ENCODE measurements around the gene RAP1B. TPM values are rescaled to one million over a fixed set of nuclear protein-coding genes. Genes with fewer than 3 reads are reported as not detected.
"Not testable (repeated sequence)": the region's sequence is repeated elsewhere in the genome, so short reads cannot be mapped to it uniquely, and the experiment has no call there.

RAP1B gene
- total RNA-seq, 1 donor: 256 TPM

- H3K4me3 ChIP-seq (ENCODE audit: low read depth, low read length): no peak overlapping the region
- DNase-seq (ENCODE audit: low read depth): no peak
- TF ChIP-seq CTCF (IDR thresholded peaks at IDR 0.05; ENCODE audit: insufficient read depth, low read length): no peak
Observed at GRCh38 chr12:68667291-68667690, 56.6 kb downstream of the RAP1B start.

- no peak for DNase-seq (ENCODE audit: low read depth)
- H3K4me3 ChIP-seq (ENCODE audit: low read depth, low read length): no peak overlapping the region
- TF ChIP-seq CTCF (IDR thresholded peaks at IDR 0.05; ENCODE audit: insufficient read depth, low read length): no peak
Observed at GRCh38 chr12:68667896-68668295, 57.2 kb downstream of the RAP1B start.

- no peak for TF ChIP-seq CTCF (IDR thresholded peaks at IDR 0.05; ENCODE audit: insufficient read depth, low read length)
- no peak for DNase-seq (ENCODE audit: low read depth)
- no peak overlapping the region for H3K4me3 ChIP-seq (ENCODE audit: low read depth, low read length)
Observed at GRCh38 chr12:68671179-68671578, 60.5 kb downstream of the RAP1B start.

- H3K4me3 ChIP-seq (ENCODE audit: low read depth, low read length): no peak overlapping the region
- DNase-seq (ENCODE audit: low read depth): no peak
- no peak for TF ChIP-seq CTCF (IDR thresholded peaks at IDR 0.05; ENCODE audit: insufficient read depth, low read length)
Observed at GRCh38 chr12:68673788-68674187, 63.1 kb downstream of the RAP1B start.

- TF ChIP-seq CTCF (IDR thresholded peaks at IDR 0.05; ENCODE audit: insufficient read depth, low read length): no peak
- H3K4me3 ChIP-seq (ENCODE audit: low read depth, low read length): no peak overlapping the region
- DNase-seq (ENCODE audit: low read depth): no peak
Observed at GRCh38 chr12:68674376-68674775, 63.7 kb downstream of the RAP1B start.

GRCh38 chr12:68675101-68675842, 64.6 kb downstream of the RAP1B start:
- H3K4me3 ChIP-seq (ENCODE audit: low read depth, low read length): no peak overlapping the region
- DNase-seq (ENCODE audit: low read depth): no peak
- TF ChIP-seq CTCF (IDR thresholded peaks at IDR 0.05; ENCODE audit: insufficient read depth, low read length): no peak

- DNase-seq (ENCODE audit: low read depth); H3K4me3 ChIP-seq (ENCODE audit: low read depth, low read length): not testable (repeated sequence)
Observed at GRCh38 chr12:68676854-68677253, 66.2 kb downstream of the RAP1B start.
